GM18498 (cell line): Measurements from ENCODE around the gene C4orf36.

Source experiments
- ATAC-seq: cut with Tn5 transposase; IDR thresholded peaks from one replicate; pipeline ENCODE4 v1.9.1; 2021; ENCODE audit warnings: mild to moderate bottlenecking, moderate library complexity; ENCODE audit not compliant: unreplicated experiment

The C4orf36 gene, protein sequence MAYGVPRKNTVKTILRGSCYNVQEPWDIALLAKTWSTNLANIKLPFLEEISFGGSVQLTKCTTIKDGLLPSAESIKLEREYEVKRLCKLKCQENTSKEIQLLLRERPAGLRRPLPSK

DNA sequence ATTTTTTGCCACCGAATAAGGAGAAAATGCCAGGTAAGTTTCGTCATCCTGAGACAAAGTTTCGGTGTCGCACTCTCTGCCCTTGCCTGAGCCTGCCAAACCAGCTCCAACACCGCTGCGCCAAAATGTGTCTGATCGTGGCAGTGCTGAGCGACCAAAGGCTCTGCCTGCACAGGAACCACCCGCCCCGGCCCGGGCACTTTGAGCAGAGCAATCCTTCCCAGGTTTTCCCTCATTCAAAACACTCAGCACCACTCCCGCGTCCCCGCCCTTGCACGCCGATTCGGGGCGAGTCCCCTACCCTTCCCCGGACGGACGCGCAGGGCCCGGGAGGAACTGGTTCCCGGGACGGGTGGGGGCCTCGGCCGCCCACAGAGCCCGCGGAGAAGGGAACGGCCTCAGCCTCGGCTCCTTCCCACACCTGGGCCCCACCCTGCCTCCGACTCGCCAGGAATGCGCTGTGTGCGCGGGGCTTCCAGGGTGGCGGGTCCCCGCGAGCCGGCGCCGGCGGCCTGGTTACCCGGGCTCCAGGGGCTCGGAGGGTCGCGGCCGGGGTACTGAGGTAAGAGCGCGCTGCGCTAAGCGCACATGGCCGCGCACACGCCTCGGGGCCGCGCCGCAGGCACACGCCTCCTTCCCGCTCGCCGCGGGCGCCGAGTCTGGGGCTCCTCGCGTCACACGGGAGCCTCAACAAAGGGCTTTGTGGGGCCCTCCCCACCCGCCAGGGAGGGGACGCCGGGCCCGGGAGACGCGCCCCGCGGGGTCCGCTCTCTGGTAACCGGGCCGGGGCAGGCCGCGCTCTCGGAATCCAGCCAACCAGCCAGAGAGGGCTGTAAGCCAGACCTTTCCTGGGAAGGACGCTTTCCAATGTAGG, at the start of gene C4orf36:
Gene C4orf36 (minus strand): TSS at position 661 of the 874 bp plus-strand sequence. CDS start 902 bp downstream, outside the sequence.
- ATAC-seq: peak; percentile 71

DNA sequence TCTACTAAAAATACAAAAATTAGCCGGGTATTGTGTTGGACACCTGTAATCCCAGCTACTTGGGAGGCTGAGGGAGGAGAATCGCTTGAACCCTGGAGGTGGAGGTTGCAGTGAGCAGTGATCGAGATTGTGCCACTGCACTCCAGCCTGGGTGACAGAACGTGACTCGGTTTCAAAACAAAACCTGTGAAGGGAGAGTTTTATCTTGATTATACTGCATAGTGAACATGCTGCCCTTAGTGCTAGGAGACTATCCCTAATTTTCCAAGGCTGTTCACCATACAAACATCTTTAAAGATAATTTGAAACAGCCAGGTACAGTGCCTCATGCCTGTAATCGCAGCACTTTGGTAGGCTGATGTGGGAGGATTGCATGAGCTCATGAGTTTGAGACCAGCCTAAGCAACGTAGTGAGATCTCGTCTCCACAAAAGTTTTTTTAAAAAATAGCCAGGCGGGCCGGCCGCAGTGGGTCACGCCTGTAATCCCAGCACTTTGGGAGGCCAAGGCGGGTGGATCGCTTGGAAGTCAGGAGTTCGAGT, 48.8 kb upstream of the C4orf36 start:
- ATAC-seq: no peak

DNA sequence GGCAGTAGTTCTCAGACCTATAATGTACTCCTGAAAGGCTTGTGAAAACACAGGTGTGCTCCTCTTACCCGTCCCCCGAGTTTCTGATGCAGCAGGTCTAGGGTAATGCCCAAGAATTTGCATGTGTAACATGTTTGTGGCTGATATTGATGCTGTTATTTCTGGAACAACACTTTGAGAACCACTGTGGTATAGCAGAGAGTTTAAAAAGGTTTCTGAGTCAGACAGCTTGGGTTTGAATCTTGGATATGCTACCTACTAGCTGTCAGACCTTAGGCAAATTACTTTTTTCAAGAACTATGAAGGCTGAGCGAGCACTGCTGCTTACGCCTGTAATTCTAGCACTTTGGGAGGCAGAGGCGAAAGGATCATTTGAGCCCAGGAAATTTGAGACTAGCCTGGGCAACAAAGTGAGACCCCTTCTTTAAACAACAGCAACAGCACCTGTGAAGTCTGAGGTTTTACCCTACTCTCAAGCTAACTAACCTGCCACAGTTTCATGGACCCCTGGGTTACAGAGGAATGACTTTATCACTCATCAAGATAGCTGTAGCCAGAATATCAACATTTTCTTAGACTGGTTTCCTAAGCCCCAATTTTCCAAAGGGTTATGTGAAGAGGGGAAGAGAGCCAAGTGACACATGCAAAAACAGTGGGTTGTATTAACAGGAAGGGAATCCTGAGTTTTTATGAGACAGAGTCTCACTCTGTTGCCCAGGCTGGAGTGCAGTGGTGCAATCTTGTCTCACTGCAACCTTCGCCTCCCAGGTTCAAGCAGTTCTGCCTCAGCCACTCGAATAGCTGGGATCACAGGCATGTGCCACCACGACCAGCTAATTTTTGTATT, 47.7 kb upstream of the C4orf36 start:
- peak; percentile 65 for ATAC-seq

DNA sequence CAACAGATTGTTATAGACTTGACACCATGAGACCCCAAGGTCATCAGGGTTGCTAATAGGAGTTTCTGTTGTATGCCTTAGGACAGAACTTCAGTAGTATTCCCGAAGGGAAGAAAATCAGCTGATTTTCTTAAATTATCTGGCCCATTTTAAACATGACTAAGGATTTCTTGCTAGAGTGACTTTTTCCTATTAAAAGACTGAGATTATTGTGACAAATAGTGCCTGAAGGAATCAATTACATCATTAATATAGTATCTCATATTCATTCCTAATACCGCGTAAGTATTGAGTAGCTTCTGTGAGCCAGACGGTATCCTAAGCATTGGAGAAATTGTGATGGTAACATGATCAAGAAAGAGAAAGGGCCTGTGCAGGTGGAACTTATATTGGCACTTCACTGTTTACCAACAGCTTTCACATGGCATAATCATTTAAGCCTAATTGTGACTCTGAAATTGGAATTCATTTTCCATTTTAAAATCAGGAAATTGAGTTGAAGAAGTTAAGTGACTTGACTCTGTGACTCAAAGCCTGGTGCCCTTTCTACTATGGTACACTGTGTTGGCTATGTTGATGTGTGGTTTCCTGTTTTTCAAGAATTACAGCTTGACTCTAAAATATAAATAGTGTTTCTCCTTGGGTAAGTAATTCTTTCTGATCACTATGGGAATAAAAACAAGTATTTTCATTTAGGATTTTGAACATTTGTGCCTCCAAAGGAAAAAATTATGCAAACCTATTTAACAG, 46.7 kb upstream of the C4orf36 start:
- no peak for ATAC-seq

DNA sequence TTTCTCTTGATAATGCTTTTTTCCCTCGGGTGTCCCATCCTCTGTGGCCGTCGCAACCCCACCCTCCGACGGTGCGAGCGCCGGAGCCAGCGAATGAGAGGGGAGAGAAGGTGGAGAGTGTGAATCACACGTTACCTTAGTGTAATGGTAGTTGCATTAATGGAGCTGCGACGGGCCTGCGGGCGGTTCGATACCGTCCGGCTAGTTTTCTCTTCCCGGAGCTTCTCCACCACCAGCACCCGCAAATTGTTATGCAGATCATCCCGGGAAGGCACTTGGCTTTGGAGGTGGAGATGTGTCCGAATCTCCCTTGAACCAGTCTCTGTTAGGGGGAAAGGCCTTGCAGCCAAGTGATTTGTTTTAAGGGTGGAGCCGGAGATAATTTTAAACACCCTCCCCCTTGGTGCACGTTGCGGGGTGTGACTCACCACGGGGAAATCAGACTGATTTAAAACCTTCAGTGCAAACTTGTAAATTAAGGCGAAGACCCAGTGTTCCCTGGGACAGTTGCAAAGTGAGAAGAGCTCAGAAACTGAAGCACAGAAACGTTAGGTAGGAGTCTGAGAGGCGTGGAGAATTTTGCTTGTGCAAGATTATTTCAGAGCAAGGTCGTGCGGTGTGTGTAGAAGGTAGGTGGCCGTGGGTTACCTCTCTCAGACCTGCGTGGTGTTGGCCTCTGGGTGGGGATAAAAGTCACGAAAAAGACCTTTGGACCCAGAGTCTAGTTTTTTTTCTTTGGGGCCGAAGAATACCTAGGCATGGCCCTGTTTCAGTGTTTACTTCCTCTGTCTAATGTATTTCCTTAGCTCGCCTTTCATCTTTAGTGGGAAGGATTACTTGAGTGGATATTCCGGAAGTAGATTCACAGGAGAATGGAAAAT, 43.9 kb upstream of the C4orf36 start:
- ATAC-seq: peak; percentile 31

DNA sequence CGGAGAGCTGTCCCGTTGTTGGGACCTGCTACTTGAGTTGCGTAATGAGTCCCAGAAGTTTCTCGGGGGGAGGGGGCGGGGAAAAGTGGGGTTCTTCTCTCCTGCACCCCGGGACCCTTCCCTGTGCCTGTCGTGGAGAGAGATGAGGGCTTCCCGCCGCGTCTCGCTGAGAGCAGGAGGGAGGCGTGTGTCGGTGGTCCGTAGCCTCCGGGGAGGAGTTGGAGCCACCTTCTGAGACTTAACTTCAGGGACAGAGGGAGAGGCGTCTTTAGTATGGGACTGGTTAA, 43.3 kb upstream of the C4orf36 start:
- no peak for ATAC-seq

DNA sequence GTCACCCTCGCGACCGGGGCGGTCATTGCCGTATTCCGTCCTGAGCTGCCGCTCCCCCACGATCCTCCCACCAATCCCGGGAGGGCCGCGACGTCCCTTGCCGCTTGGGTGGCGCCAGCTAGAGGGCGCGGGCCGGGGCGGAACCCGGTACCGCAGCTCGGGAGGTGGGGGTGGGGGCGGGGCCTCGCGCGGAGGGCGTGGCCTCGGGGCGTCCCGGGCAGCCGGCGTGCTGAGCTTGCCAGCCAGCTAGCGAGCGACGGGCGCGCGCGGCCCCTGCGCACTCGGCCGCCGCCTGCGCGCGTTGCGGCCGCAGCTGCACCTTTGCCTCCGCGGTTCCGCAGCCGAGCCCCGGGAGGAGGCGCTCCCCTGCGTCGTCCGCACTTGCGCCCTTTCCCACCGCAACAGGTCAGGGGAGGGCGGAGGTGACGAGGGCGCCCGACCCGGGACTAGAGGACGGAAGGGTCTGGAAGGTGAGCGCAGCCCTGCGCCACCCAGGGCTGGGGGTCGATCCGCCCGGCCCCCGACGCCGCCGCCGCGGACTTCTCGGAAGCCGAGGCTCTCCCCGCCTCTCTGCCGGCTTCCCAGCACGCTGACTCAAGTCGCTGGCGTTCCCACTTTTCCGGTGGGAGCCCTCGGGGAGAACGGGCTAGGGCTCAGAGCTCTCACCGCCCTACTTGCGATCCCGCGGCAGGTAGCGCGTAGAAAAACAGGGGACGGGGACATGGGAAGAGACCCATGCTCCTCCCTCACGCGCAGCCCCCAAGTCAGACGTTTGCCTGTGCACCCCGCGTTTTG, 42.7 kb upstream of the C4orf36 start, which contains the start of gene AFF1:
Gene AFF1 (plus strand): TSS at position 241 of the 795 bp plus-strand sequence. CDS start 13,523 bp downstream, outside the sequence.
- peak; percentile 58 for ATAC-seq

DNA sequence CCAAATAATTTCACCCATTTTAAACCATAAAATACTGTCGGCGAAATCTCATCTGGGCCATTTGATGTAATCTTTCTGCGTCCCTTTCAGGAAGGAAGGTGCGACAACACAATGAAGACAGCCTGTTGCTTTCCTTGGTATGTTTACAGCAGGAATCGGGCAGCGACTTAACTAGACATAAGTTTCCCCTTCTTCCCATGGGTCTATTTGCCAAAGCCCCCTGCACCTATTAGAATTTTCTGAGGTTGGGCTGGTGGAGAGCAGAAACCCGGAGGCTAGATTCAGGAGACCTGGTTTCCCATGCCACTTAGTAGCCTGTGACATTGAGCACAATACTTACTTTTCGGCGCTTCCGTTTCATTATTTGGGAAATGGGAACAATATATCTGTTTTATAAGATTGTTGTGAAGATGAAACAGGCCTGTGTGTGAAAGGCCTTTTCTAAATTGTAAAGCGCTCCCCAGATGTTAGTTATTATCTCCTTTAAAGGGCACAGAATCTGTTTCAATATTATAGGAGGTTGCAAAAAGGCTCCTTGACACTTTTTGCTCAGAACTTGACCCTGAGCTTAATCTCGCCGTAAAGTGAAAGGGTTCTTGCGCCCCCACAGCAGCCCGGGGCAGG, 42.0 kb upstream of the C4orf36 start:
- no peak for ATAC-seq

DNA sequence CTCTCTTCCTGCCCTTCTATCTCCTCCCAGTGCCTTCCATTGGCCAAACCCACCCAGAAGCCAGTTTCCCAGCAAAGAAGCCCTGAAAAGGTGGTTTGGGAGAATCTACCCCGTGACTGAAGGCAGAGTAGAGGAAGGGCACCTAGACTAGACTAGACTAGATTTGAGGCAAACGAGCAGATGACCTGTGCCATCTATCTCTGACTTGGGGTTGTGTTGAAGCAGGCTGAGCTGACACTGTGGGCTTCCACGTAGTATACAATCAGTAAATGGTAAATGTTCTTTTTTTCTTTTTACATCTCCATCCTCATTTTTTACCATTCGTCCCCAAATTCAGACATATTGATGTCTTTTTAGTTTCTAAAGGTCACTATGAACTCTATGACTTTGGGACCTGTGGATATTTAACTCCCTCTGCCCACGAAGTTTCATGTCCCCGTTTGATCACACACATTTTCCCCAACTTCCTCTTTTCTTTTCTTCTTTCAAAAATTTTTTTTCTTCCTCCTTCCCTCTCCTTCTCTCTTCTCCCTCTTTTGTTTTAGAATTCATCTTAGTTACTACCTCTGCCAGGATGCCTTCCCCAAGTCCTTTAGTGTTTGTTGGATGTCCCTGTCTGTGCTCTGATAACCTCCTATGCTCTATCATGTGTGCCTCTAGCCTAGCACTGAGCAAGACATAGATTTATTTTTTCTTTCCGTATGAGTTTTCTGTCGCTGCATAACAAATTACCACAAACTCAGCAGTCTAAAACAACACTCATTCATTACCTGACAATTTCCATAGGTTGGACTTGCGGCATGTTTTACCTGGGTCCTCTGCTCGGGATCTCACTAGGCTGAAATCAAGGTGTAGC, 36.4 kb upstream of the C4orf36 start:
- ATAC-seq: peak; percentile 45

DNA sequence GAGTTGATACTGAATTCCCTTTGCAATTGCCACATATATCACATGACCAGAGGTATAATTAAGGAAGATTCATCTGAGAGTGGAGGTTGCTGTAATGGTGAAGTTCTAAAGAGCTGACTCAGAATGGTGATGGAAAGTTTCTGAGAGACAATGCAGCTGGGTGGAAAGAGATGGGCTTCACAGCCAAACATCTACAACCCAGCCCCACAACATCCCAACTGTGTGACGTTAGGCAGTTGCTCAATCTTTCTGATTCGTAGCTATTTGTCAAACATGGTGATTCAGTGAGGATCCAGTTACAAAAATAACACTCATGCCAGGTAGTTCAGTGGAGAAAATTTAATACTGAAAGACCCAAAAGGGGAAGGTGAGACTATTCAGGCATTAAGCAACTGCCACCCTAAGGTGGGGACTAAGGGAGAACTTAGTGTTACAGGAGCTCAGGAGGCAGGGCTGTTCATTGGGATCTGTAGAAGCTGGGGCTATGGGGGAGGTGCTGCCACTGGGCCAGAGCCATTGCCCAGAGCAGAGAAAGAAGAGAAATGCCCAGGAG, 35.7 kb upstream of the C4orf36 start:
- ATAC-seq: peak; percentile 19

DNA sequence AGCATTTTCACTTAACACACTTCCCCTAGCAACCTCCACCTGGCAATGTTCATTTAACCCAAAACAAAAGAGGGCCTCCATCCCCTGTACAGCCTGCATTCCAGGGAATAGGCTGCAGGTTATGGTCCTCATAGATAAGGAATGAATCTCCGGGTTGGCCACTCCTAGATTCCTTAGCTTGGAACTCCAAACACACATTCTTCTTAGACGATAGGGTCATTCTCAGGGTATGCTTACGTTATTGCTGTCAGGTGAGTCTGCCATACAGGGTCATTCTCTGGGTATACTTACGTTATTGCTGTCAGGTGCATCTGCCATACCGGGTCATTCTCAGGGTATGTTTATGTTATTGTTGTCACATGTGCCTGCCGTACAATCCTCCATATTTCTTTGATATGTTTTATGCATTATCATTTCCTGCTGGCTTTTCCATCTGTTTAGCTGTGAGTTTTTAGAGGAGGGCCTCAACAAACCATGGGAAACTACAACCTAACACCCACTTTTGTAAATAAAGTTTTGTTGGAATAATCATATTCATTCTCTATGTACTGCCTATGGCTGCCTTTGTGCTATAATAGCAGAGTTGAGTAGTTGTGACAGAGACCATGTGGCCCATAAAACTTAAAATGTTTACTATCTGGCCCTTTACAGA, 34.3 kb upstream of the C4orf36 start:
- ATAC-seq: no peak

DNA sequence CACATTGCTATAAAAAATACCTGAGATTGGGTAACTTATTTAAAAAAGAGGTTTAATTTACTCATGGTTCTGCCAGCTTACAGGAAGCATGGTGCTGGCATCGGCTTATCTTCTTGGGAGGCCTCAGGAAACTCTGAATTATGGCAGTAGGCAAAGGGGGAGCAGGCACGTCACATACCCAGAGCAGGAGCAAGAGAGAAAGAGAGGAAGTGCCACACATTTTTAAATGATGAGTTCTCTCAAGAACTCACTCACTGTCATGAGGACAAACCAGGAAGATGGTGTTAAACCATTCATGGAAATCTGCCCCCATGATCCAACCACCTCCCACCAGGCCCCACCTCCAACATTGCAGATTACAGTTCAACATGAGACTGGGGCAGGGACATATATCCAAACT, 32.6 kb upstream of the C4orf36 start:
- ATAC-seq: no peak

DNA sequence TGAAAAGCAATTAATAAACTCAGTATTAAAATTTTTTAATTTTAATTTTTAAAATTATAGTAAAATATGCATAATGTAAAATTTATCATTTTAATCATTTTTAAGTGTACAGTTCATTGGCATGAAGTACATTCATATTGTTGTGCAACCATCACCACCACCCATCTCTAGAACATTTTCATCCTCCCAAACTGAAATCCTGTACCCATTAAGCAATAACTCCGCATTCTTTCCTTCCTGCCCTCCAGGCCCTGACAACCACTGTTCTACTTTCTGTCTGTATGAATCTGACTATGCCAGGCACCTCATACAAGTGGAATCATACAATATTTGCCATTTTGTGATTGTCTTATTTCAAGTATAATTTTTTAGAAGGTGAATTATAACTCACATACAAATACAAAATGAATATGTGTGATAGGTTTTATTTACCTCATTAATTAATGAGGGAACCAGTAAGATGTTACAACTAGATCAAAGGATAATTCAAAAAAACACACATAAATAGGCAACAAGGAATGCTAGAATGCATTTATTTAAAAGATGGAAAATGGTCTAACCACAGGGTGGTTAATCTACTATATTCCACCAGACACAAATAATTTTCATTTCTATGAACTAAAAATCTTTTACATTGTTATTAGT, 29.5 kb upstream of the C4orf36 start:
- no peak for ATAC-seq

DNA sequence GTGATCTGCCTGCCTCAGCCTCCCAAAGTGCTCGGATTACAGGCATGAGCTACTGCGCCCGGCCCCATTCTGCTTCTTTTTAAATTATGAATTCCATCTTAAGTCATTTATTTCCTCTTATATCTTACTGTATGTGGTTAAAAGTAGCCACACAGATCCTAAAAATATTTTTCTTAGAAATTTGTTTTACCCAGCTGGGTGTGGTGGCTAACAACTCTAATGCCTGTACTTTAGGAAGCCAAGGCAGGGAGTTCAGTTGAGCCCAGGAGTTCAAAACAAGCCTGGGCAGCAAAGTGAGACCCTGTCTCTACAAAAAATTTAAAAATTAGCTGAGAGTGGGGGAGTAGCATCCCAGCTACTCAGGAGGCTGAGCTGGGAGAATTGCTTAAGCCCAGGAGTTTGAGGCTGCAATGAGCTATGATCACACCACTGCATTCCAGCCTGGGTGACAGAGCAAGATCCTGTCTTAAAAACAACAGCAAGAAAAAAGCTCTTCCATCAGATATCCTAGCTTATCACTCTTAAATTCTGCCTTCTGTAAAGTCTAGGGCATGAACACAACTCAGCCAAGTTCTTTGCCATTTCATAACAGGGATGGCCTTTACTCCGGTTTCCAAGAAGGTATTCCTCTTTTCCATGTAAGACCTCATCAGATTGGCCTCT, 27.5 kb upstream of the C4orf36 start:
- ATAC-seq: no peak

DNA sequence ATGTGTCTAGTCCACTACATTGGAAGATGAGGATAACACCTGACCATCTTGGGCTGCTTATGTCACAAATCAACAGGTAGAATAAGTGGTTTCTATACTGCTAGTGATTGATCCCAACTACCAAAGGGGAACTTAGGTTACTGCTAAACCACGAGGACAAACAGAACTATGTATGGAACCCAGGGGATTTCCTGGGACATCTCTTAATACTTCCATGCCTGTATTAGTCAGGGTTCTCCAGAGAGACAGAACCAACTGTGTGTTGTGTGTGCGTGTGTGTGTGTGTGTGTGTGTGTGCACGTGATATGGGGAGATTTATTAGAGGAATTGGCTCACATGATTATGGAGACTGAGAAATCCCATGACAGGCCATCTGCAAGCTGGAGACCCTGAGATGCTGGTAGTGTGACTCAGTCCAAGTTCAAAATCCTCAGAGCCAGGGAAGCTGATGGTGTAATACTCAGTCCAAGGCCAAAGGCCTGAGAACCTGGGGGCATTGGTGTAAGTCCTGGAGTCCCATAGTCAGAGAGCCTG, 26.4 kb upstream of the C4orf36 start:
- ATAC-seq: no peak
